HL-60 (cell line): ENCODE results near the gene TDRD1.
"Not testable (repeated sequence)": the region's sequence is repeated elsewhere in the genome, so short reads cannot be mapped to it uniquely, and the experiment has no call there.

Source experiments
- DNase-seq, 2 experiments: peaks; one replicate each; pipeline ENCODE4 v3.0.0-alpha.2; 2010 to 2020; ENCODE audit warnings: low read depth in 1 of 2, low spot score in 1 of 2
- H3K27ac ChIP-seq: fragments of 250-450 bp; sonication (Bioruptor Pico); replicated peaks from 2 replicates; pipeline ENCODE4 v1.5.1; 2020; ENCODE audit warnings: mild to moderate bottlenecking, moderate library complexity
- H3K27me3 ChIP-seq: fragments of 250-450 bp; sonication (Bioruptor Pico); 2 replicates; pipeline ENCODE4 v1.5.1; 2021; ENCODE audit warnings: mild to moderate bottlenecking, moderate library complexity; ENCODE audit not compliant: insufficient read depth, poor library complexity, severe bottlenecking
- H3K4me3 ChIP-seq: replicated peaks from 2 replicates; pipeline ENCODE4 v1.5.1; 2011; ENCODE audit warnings: mild to moderate bottlenecking, control low read depth, low read length; ENCODE audit not compliant: insufficient read depth
- GABPA ChIP-seq: IDR thresholded peaks from 2 replicates; pipeline ENCODE4 v1.6.1; 2012; ENCODE audit warnings: low read depth
- POLR2AphosphoS5 ChIP-seq: IDR thresholded peaks from 2 replicates; pipeline ENCODE4 v1.6.1; 2012; ENCODE audit warnings: low read depth
- REST ChIP-seq: IDR thresholded peaks from 2 replicates; pipeline ENCODE4 v1.6.1; 2012; ENCODE audit warnings: low read depth; ENCODE audit not compliant: insufficient replicate concordance
- SPI1 ChIP-seq: IDR thresholded peaks from 2 replicates; pipeline ENCODE4 v1.6.1; 2012; ENCODE audit warnings: low read depth, mild to moderate bottlenecking, borderline replicate concordance
- TF ChIP-seq, protein P1 (sequence below): IDR thresholded peaks from one replicate; pipeline ENCODE4 v1.5.1; 2011; ENCODE audit warnings: low read length, control low read depth, inconsistent platforms; ENCODE audit not compliant: insufficient read depth

The TDRD1 gene

GRCh38 chr10:114143160-114143559 lies 36.0 kb upstream of the TDRD1 start:
- TF ChIP-seq REST: no peak
- TF ChIP-seq GABPA: no peak
- TF ChIP-seq, protein P1, sequence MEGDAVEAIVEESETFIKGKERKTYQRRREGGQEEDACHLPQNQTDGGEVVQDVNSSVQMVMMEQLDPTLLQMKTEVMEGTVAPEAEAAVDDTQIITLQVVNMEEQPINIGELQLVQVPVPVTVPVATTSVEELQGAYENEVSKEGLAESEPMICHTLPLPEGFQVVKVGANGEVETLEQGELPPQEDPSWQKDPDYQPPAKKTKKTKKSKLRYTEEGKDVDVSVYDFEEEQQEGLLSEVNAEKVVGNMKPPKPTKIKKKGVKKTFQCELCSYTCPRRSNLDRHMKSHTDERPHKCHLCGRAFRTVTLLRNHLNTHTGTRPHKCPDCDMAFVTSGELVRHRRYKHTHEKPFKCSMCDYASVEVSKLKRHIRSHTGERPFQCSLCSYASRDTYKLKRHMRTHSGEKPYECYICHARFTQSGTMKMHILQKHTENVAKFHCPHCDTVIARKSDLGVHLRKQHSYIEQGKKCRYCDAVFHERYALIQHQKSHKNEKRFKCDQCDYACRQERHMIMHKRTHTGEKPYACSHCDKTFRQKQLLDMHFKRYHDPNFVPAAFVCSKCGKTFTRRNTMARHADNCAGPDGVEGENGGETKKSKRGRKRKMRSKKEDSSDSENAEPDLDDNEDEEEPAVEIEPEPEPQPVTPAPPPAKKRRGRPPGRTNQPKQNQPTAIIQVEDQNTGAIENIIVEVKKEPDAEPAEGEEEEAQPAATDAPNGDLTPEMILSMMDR: no peak
- no peak for TF ChIP-seq POLR2AphosphoS5
- no peak for TF ChIP-seq SPI1
- no peak overlapping the region for H3K4me3 ChIP-seq

GRCh38 chr10:114149476-114149875 lies 29.7 kb upstream of the TDRD1 start:
- DNase-seq, H3K27me3 ChIP-seq, H3K27ac ChIP-seq, H3K4me3 ChIP-seq: not testable (repeated sequence)

More at GRCh38 chr10:114143160-114143559, 36.0 kb upstream of the TDRD1 start:
- no peak for DNase-seq
- no peaks in the 10 kb centered on the region for H3K27me3 ChIP-seq
- H3K27ac ChIP-seq: no peak overlapping the region

DNA sequence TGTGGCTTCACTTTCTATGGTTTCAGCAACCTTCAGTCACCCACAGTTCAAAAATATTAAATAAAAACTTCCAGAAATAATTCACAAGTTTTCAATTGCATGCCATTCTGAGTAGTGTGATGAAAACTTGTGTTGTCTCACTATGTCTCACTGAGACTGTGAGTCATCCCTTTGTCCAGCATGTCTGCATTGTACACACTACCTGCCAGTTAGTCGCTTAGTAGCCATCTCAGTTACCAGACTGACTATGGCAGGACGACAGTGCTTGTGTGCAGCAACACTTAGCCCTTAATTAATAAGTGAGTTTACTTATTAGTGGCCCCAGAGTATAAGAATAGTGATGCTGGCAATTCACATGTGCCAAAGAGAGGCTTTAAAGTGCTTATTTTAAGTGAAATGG lies 27.7 kb upstream of the TDRD1 start:
- DNase-seq: no peak
- H3K27ac ChIP-seq: no peak overlapping the region
- H3K27me3 ChIP-seq: no peaks in the 10 kb centered on the region
- H3K4me3 ChIP-seq: no peak overlapping the region
- TF ChIP-seq, protein P1: no peak
- no peak for TF ChIP-seq POLR2AphosphoS5
- TF ChIP-seq REST: no peak
- no peak for TF ChIP-seq SPI1
- TF ChIP-seq GABPA: no peak

DNA sequence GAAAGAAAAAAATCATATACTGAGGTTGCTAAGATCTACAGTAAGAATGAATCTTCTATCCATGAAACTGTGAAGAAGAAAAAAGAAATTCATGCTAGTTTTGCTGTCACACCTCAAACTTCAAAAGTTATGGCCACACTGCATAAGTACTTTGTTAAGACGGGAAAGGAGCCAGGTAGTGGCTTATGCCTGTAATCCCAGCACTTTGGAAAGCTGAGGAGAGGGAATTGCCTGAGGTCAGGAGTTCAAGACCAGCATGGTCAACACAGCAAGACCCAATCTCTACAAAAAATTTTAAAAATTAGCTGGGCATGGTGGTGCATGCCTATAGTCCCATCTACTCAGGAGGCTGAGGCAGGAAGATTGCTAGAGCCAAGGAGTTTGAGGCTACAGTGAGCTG lies 27.3 kb upstream of the TDRD1 start:
- H3K27ac ChIP-seq: no peak overlapping the region
- TF ChIP-seq, protein P1: no peak
- TF ChIP-seq REST: no peak
- TF ChIP-seq SPI1: no peak
- no peak for TF ChIP-seq GABPA
- TF ChIP-seq POLR2AphosphoS5: no peak
- no peaks in the 10 kb centered on the region for H3K27me3 ChIP-seq
- no peak overlapping the region for H3K4me3 ChIP-seq
- DNase-seq: no peak
